HG03280 (cell line): ENCODE measurements around the gene KCNMA1.

ENCODE experiments used
- ATAC-seq: cut with Tn5 transposase; IDR thresholded peaks from one replicate; pipeline ENCODE4 v1.9.1; 2021; ENCODE audit warnings: mild to moderate bottlenecking, moderate library complexity; ENCODE audit not compliant: unreplicated experiment

KCNMA1 gene

DNA sequence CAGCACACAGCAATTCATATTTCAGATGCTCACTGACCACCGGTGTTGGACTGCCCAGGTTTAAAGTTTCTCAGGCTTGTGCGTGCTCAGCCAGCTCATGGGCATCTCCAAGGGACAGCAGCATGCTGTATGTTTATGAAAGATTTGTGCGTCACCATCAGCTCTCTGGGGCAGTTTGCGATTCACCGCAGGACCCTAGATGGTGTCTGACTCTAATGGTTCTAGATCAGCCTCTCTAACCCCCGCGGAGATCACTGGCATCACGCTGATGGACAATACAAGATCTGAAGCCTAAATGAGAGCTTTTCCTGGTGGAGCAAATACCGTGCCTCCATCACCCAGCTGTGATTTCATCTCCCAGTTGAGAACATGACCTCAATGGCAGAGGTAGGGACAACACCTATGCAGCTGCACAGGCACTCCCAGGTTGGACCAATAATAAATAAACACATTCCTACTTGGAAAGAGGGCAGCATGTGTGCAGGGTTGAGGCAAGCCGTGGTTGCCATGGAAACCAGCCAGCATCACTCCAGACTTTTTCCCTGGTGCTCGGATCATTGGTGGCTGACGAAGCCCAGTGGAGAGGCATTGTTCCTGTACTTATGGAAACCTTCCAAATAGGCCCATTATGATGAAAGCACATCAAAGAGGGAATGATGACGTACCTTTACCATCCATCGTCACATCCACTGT, 253.6 kb downstream of the KCNMA1 start:
- ATAC-seq: no peak

DNA sequence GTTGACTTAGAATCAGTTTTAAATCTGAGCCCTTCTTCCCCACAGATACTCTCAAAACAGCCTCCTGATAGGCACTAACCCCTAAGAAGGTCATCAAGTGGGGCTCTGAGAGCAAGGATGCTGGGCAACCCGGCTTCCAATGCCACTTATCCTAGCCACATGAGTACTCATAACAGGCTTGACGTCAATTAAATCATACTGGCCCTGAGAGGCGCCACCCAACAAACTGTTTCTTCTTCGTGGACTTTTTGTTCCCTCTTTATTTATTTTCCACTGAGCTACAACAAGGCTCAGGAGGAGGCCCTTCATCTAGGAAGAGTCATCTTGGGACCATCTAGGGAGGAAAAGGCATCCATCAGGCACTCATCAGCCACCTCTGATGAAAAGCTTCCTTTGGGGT, 255.9 kb downstream of the KCNMA1 start:
- ATAC-seq: no peak

DNA sequence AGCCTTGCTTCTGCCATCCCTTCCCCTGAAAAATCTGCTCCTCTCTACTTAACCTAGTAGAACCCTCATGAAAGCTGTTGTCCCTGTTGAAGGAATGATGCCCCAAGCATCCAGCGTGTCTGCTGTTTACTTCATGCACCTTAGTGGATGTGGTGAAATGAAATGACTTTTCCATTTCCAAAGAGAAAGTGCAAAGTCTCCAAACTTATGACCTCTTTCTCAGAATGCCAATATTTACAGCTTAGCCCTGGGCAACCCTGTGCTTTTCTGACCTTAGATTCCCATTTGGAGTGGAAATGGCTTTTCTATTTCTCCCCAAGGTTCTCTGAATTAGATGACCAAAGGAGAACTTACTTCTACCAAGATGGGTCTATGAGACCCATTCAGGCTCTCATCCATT, 256.9 kb downstream of the KCNMA1 start:
- no peak for ATAC-seq

DNA sequence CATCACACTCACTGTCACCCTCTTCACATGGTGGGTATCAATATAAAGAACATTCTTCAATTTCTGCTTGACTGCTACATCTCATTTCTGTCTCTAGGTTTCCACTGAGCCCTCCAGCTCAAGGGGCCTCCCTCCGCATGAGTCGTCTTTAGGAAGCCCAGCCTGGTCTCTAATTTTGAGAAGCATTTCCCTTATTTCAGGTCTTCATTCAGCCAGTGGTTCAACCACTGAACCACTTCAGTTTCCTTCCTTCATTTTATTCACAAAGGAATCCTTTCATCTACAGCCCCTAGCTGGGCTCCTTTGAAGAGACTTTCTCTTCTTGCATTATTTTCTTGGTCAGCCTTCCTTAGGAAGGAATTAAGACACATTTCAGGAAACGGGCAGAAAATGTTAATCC, 257.4 kb downstream of the KCNMA1 start:
- no peak for ATAC-seq

DNA sequence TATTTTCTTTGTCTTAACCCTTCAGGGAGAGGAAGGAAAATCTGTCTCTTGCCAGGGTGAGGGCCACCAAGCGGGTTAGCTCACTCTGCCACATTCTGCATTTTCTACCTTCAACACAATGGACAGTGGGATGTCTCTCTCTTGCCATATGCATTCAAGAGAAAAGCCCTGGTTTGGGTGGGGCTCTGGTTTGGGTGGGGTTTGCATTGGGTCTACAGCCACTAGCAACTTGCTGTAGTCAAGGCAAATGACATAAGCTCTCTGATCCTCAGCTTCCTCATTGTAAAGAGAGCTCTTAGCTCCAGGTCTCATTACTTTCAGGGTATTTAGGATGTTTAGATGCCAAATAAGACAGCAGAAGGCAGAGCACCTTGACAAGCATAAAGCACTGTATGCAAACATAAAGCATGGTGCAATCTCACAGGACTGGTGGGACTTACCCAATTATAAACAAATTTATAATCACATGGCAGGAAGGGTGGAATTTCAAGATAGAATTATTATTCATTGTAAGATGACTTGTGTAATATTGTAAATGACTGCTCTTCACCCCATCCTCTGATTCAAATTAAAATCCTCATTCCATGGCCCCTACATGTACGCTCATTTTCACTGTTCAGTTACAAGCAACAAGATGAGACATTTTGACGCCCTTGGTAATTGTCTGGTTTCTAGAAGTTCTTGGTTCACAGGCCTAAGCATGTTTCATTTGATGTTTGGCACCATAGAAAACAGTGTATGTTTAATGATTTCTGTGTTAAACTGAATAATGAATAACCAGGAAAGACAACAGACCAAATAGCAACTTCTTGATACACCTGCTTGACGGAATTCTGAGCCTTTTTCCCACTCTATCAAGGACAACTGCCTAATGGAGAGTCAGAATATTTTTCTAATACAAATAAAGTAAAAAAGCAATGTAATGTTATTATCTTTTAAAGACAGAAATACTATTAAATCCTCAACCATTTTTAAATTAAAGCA, 258.9 kb downstream of the KCNMA1 start:
- ATAC-seq: no peak

DNA sequence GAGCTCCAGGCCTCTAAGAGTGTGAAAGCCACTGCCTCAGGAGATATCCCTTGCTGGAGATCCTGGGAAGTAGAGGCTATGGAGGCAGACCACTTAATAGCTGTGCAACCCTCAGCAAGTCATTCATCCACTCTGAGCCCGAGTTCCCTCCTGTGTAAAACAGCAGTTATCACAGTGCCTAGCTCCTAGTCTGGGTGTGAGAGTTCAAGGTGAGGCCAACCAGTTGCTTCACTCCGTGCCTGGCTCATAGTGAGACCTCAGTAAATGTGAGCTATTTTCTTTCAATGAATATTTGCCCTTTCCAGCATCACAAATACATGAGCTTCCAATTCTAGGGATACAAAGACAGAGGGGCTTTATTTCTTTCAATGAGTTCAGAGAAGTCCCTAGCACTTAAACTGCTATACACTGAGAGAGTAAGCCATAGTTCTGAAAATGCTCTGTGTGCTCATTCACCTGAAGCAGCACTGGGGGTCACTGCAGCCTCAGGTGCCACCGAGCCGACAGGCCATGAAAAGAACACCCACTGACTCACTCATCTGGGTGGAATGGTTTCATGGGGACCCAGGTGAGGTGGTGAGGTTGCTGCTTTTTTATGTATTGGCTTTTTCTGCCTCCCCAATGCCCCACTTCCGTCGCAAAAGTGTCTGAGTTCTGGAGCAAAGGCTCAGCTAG, 259.8 kb downstream of the KCNMA1 start:
- no peak for ATAC-seq

DNA sequence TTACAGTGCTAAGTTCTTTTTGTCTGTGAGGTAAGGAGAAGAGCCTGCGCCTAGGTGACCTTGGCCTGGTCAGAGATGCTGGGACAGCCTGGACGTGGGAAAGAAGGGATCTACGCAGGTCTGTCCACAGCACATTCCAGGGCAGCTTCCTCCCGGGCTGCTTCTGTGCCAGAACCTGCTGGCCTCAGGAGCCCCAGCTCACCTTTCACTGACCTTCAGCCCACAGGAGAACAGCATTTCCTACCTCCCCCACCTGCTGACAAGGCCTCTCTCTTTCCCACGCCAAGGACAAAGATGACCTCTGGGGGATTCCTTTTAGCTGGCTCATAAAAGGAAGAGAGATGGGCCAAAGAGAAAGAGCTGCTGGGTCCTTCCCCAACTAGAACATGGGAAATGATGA, 260.6 kb downstream of the KCNMA1 start:
- ATAC-seq: no peak

DNA sequence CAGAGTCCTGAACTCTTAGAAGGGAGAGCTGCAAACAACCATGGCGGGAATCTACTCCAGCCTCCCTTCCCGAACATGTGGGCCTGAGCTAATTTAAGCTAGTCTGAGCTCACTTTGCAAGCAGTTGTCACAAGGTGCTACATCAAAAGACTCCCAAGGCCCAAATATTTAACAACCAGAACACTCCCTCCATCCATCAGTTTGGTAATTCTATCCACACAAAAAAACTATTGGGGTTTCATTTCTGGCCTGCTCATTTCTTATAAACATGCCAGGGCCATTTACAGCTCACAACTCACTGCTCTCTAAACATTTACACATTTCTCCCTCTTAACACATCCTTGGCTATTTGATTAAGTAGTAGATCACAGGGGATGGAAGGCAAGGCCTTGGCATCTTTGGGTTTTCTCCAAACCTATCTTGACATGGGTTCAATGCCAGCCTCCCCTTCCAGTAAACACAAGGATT, 263.4 kb downstream of the KCNMA1 start:
- no peak for ATAC-seq

DNA sequence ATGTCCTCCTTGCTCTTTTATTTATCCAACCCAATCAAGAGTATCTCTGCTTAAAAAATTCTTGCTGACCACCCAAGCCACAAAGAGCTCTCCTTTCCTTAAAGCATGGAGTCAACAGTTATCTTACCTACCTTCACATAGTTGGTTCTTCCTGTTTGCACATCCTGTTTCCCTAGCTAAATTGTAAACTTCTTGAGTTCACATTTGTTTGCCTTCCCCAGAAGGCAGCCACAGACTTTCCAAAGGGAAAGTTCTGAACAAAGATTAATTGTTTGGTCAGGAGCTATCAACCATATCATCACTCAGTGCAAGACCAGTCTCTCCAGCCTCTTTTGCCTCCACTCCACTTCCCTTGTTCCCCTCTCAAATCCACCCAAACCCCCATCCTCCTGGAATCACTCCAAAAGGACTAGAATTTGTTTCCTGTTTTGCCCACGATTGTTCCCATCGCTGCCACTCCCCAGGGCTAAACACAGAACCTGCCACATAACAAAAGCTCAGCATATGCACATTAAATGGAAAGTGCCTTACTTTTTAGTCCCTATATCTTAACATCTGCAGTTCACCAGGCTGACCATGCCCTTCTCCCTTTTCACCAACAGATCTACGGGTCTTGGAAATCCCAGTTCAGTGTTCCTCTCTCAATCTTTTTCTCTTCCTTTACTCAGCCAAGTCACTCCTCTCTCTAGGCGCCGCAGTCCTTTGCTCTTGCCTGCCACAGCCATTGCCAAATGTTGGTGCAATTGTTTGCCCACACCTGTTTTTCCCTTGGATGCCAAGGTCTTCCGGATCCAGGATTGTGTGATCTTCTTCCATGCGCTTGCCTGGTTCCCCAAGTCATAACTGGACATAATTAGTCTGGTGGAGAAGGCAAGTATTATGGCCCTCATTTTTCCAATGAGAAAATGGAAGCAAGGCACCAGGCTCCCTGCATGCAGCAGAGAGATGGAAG, 265.5 kb downstream of the KCNMA1 start:
- no peak for ATAC-seq

DNA sequence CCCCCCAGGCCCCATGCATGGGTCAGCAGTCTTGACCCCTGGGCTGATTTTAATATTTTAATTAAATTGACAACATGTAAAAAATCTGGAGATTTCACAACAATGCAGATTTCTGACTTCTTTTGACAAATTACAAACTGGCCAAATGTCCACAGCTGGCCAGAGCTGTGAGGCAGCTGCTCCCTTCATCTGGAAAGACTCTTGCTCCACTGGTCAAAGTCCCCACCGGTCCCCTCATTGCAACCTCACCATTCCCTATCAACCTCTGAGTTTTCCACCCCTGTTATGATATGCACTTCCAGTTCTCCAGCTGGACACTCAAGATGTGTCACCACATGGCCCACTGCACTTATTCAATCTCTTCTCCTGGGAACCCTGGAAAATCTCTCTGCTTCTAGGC, 266.2 kb downstream of the KCNMA1 start:
- ATAC-seq: no peak

DNA sequence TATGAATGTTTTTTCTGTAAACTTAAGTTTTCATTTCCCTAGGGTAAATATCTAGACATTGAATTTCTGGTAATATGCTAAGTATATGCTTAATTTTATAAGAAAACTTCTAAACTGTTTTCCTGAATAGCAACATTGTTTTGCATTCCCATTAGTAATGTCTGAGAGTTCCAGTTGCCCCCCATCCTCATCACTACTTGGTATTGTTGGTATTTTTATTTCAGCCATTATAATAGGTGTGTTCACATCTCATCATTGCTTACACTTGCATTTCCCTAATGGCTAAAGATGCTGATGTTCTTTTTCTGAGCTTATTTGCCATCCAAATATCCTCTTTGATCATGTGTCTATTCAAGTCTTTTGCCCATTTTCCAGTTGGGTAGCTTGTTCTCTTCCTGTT, 269.6 kb downstream of the KCNMA1 start:
- ATAC-seq: no peak

DNA sequence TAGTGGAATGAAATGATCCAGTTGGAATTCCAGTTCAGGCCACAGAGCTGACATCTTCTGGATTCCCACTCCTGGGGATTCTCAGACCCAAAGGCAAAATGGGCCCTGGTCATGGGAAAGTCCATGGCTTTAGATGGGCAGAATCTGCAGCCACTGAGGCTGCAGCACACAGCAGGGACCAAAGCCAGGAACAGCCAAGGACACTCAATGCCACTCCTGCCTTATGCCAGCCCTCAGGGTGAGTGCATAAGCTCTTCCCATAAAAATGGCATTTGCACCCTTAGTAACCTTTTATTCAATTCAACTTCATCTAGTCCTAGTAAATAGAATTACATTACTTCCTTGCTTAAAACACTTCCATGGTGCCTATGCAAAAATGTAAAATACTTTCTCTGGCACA, 274.4 kb downstream of the KCNMA1 start:
- no peak for ATAC-seq

DNA sequence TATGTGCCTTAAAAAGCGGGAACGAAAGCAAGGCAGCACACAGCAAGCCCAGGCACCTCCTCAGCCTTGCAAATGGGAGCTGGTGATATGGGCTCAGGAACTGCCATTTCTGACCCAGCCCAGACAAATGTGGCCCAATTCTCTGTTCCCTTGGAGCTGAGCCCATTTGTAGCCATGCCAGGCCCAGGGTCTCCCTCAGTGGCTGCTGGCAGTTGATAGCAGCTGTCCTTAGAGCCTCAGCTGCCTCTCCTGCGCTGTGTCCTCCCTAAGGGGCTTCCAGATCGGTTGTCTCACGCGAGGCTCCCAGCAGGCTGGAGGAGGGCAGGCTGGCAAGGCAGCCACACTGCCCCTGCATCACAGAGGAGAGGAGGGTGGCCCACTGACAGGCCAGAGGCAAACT, 275.8 kb downstream of the KCNMA1 start:
- no peak for ATAC-seq

DNA sequence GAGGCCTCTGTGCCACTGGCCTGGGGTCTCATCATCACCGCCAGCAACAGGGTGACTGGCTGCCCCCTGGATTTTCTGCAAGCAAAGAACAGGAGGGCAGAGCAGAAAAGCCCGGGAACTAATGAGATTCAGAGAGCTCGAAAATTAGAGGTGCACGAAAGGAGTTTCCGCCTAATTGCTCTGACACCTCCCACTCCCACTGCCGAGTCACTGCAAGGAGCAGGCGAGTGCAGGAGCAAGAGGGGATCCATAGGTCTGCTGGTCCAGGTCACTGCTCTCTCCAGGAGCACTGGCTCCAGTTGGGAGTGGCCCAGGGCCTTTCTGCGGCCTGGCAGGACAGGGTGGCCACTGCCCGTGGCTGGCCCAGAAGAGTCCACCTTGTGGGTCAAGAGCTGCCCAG, 276.2 kb downstream of the KCNMA1 start:
- ATAC-seq: no peak

DNA sequence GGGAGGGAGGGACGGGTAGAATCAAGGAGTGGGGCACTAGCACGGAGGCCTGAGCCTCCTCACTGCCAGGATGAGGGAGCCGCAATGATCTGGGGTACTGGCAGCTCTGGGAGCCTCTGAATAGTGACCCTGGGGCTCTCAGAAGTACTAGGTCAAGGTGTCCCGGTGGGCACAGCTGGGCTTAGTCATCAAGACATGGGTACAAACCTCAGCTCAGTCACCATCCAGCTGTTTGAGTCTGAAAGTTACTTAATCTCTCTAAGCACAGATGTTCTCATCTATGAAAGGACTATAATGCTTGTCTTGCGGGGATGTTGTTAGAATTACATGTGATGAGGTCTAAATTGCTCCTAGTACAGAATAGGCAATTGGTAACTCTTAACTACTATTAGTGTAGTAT, 276.8 kb downstream of the KCNMA1 start:
- ATAC-seq: no peak

DNA sequence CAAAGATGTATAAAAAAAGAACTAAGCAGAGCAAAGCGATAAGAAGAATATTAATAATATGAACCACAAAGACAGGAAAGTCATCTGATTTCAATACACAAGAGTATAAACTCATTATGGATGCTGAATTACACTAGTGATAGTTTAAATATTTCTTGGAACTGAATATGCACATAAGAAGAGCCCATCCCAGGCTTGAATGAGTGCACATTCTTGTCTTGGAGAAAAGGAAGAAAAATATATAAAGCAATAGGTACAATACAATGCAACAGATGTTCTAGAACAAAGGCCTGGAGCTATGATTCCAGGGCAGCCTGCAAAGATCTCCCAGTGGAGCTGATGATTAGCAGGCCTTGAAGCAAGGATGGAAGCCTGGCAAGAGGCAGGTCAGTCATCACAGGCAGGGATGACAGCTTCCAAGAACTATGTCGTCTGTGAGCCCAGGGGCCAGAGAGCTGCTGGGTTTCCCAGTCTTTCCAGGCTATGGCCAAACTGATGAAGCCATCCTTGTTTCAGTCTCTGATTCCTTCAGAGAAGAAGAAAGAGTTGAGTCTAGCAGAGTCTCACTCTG, 277.6 kb downstream of the KCNMA1 start:
- ATAC-seq: no peak

DNA sequence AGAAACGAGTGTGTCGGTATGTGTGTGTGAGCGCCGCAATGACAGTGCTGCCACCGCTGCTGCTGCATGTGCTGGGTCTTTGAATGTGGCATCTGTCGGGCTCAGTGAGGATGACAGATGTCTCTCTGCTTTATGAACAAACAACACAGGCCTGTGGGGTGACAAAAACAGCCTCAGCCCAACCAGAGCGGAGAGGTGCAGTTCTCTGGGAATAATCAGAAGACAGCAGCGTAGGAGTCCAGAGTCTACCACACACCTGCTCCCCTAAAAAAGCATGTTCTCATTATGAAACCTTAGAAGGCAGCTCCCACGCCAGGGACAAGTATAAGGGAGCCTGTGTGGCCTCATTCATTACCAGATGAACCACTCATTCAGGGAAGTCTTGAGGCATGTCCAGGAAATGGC, 278.3 kb downstream of the KCNMA1 start:
- no peak for ATAC-seq

DNA sequence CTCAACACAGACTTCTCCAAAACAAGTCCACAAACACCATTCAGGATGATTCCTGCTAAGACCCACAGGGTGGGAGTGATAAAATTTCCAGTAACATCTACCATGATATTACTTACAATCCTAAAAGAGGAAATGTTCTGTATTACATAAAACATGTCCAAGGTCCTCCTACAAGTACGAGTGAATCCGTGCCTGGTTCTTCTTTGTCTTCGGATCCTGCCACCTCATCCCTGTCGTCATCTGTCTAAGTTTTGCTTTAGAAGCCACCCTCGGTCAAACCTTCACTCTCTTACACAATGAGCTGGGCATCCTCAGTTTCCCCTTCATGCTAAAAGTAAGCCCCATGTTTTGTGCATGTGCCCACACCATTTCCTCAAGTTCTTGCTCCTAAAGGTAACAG, 279.0 kb downstream of the KCNMA1 start:
- no peak for ATAC-seq

DNA sequence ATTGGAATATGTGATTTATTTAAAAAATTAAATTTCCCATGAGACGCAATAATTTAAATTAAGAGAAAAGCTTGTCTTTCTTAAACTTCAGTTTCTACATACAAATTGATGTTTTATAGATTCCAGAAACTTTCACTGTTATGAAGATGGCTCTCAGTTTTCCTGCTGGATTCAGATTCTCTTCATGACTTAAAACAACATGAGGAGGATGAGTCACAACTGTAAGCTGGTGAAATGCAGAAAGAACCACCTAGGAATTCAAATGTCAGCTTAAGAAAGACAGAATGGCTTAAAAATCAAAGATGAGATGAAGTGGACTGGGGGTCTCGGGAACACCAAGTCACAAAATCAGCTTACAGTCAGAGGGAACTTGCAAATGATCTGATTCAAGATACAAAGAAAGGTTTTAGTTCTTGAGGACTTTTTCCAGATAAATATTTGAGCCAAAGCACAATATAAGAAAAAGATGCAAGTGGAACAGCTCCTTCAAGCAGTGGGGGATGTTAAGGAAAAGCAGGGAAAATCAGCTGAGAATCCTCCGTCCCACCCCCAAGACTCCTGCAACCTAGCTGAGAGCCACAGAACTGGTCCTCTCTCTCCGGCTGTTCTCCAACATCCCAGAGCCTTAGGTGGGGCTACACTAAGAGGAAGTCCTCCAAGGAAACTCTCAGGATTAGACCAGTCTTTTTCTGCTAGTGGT, 279.8 kb downstream of the KCNMA1 start:
- ATAC-seq: no peak

DNA sequence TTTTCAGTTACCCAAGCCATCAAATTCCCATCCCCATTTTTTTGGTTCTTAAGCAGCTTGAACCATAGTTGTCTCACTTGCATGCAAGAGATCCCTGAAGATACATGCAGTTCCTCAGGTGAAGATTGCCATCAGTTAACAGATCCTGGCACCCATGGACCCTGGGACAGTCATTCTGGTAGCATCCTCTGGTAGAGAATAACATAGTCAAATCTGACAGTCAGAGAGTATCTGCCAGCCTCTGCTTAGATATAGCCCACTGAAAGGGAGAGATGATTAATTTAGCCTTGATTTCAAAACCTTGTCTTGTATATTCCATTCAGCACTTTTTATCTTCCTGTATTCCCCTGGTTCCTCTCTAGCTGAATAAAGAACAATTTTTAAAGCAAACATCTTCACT, 280.4 kb downstream of the KCNMA1 start:
- no peak for ATAC-seq
